HG02623 (cell line): ENCODE data around the gene PARP11.

Source experiments
- ATAC-seq: cut with Tn5 transposase; IDR thresholded peaks from one replicate; pipeline ENCODE4 v1.9.1; 2021; ENCODE audit warnings: moderate library complexity; ENCODE audit not compliant: unreplicated experiment

PARP11 gene

GRCh38 chr12:3828888-3829287, 44.3 kb downstream of the PARP11 start:
- no peak for ATAC-seq

- no peak for ATAC-seq
Measured at GRCh38 chr12:3827301-3828000, 45.7 kb downstream of the PARP11 start.

GRCh38 chr12:3821441-3821840, 51.8 kb downstream of the PARP11 start:
- no peak for ATAC-seq

GRCh38 chr12:3820122-3820521, 53.1 kb downstream of the PARP11 start:
- ATAC-seq = no peak

DNA sequence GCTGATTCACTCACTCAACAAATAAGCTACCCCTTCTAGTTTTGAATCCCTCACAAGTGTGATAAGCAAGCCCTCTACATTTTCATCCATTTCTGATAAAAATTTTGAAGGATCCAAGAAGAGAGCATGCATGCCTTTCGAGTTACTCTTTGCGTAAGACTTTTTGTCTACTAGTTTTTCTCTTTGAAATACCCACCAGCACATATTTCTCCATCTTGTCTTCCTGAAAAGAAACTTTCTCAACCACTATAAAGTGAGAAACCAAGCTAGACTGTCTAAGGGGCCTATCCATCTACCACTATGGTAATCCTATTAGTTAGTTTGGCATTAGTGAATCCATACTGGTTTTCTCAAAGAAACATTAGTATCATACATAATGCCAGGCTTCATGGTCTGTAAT, 56.9 kb downstream of the PARP11 start:
- no peak for ATAC-seq

- ATAC-seq = no peak
Measured at GRCh38 chr12:3815094-3815766, 58.0 kb downstream of the PARP11 start.

DNA sequence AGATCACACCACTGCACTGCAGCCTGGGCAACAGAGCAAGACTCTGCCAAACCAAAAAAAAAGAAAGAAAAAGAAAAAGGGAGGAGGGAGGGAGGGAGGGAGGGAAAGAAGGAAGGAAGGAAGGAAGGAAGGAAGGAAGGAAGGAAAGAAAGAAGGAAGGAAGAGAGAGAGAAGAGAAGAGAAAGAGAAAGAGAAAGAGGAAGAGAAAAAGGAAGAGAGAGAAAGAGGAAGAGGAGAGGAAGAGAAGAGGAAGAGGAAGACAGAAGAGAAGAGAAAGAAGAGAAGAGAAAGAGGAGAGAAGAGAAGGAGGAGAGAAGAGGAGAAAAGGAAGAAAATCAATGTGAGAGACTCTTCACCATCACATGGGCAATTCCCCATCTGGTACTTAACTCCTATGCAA, 62.7 kb downstream of the PARP11 start:
- no peak for ATAC-seq

- no peak for ATAC-seq
Measured at GRCh38 chr12:3810016-3810370, 63.2 kb downstream of the PARP11 start.

DNA sequence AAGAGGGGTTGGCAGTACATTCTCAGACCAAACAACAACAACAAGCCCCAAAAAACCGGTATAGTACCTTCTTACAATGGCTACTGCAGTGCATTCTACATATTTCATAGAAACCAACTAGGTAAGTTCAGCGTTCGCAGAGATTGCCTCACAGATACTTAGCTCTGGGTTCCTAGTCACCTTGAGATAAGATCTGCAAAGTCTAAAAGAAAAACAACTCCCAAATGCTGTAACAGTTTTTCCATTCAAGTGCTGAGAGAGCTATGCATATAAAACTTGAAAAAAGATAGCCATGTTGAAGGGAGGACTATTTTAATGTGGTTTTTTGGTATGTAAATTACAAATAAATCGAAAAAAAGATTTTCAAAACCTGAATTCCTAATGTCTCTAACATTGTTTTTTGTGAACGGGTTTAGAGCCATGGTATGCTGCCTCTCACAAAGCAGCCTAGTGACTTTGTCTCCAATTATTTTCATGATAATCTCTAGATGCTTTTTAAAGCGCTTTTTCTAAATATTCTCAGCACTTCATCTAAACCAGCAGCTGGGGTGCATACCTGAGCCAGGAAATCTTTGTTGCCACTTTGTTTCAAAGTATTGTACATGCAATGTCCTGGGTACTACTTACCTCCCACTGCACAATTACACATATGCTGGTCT, 63.7 kb downstream of the PARP11 start:
- ATAC-seq = no peak

DNA sequence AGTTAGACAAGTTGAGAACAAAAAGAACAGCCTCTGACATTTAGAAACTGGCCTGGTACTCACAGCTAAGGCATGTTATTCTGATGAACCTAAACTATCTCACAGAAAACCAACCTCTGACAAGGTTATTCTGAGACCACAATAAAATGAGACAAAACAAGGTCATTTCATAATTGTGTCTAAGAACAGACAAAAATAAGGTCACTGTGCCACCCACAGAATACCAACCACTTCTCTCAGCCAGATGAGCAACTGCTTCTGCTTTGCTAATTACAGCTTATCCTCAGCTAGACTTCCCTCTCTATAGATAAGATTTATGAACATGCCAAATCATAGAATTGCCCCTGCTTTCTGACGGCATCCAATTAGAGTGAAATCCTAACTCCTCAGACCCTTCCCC, 68.1 kb downstream of the PARP11 start:
- no peak for ATAC-seq

GRCh38 chr12:3803865-3804472, 69.2 kb downstream of the PARP11 start:
- no peak for ATAC-seq

- no peak for ATAC-seq
Measured at GRCh38 chr12:3802721-3803120, 70.5 kb downstream of the PARP11 start.

DNA sequence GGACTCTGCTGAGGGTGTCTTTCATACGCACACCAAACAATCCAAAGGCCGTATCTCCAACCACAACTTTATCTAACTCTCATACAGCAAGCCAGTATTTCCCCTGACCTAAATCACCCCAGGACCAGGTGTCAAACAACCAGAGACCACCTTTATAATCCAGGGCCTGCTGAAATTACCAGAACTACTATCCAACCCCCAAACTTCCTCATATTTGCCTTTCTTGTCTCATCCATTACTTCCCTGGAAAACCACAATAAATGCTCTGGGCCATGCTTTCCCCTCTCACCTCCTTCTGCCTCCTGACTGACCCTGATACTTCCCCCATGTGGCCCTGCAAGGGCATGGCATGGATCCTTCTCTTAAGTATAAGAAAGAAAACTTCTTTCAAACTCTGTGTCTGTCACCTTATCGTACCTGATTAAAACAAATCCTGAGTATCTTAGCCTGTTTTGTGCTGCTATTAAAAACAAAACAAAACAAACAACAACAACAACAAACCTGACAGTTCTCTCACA, 75.6 kb downstream of the PARP11 start:
- ATAC-seq = no peak

- ATAC-seq = no peak
Measured at GRCh38 chr12:3795492-3796133, 77.6 kb downstream of the PARP11 start.

DNA sequence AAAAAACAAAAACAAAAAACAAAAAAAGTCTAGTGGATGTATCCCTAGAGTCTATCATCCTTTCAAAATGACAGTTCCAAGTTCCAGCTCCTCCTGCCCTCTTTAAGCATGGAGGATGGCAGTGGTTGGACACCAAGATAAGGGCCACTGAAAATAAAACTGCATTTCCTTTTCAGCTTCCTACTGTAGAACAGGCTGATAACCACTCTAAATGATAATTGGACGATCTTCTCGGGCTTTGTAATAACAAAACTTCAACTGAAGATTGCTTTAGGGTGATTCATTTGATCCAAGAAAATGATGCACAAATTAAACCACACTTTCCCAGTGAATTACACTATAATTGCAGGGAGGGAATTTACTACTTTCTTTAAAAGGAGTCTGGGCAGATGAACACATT, 78.1 kb downstream of the PARP11 start:
- no peak for ATAC-seq

- ATAC-seq = no peak
Measured at GRCh38 chr12:3792623-3793288, 80.4 kb downstream of the PARP11 start.

DNA sequence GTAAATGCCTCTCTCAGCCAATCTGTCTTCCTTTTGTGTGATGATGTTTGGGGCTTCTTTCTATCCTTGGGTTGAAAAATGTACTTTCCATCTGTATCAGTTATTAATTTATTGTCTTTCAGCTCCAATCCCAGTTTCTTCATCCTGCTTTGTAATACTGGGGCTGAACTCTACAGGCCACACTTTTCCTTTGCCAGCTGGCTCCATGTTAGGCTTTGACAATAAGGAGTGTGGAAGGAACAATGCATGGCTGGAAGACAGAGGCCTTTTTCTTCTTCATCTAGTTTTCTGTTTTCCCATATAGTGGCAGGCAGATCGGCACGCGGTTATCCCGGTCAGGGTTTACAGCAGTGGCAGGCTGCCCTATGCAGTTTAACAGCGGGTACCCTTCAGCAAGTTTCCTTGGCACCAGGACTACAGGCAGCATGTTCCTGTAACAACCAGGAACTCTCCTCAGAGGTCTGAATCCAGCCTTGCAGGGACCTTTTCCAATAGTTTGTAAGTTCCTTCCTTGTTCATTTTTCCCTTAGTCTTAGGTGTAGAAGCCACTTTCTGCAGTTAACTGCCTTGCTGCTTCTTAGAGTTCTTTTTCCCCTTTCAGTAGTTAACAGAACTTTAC, 81.8 kb downstream of the PARP11 start:
- ATAC-seq = no peak

DNA sequence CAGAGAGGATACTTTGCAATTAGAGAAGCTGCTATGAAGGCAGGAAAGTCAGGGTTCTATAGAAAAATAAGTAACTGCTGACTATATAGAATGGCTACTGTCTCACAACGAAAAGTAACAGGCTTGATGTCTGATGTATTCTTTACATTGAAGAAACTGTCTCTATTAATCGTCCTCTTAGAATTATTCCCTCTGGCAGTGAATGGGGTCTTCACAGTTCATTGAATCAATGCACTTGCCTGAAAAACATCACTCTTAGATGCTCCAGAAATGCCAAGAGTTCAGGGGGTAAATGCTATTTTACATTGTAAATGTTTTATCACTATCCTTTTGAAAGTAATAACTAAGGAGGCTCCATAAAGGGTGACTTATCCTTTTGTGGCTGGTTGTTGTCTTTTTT, 82.6 kb downstream of the PARP11 start:
- ATAC-seq = no peak

GRCh38 chr12:3789838-3790237, 83.4 kb downstream of the PARP11 start:
- ATAC-seq = no peak

GRCh38 chr12:3777206-3777809, 95.9 kb downstream of the PARP11 start:
- no peak for ATAC-seq
